Measurements from ENCODE around the gene EIF2AK2.
A peak's percentile ranks its signal among the peaks of the same experiment; 100 is the strongest.
"Not testable (repeated sequence)": the region's sequence is repeated elsewhere in the genome, so short reads cannot be mapped to it uniquely, and the experiment has no call there.

EIF2AK2 gene

GRCh38 chr2:37156857-37157714, at the start of gene EIF2AK2:
Gene EIF2AK2 (minus strand): TSS chr2:37156980. CDS start chr2:37147806, 9,174 bp downstream.
- peak; percentile 90 for DNase-seq

DNA sequence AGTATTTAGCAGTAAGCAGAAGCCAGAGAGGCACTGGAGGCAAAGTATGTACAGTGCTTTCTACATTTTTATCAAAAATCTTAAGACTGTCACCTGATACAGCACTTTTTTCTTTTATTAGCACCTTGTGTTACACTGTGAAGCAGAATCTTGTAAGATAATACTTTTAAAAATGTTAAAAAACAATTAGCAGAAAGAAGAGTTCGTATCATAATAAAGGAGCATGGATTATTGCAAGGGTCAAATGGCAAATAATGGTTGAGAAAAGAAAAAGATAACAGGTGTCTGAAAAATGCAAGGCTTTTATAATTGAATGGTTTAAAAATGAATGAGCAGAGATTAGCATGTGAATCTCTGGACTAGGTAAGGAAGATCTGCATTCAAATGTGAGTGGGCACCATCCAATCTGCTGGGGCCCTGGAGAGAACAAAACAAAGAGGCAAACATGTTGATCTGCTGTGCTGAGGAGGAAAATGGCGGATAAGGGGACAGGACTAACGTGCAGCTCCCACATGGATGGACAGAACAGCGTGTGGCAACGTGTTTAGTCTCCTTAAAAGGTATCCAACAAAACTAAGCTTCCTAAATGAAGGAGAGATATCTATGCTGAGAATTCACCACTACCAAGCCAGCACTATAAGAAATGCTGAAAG, 49.0 kb upstream of the EIF2AK2 start:
- DNase-seq: no peak

GRCh38 chr2:37205071-37205661, 48.4 kb upstream of the EIF2AK2 start:
- not testable (repeated sequence) for DNase-seq

GRCh38 chr2:37203708-37204107, 46.9 kb upstream of the EIF2AK2 start:
- no peak for DNase-seq

DNA sequence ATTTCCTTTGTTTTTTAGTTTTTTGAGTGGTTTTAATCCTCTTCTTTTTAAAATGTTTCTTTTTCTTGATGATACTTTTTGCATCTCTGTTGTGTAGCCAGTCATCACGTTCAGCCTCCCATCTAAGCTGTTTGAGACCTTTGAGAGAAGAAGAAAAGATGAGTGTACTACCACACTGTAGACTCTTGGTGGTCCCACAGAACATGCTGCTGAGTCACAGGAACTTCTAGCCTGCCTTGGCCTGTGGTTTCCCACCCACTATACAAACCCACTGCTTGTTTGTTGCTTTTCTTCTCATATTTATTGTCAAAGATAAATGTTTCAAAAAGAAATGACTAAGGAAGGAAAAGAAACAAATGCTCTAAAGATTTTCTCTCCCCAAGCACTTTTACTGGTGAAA, 45.0 kb upstream of the EIF2AK2 start:
- DNase-seq: no peak

GRCh38 chr2:37201208-37201607, 44.4 kb upstream of the EIF2AK2 start:
- no peak for DNase-seq

GRCh38 chr2:37198681-37199065, 41.9 kb upstream of the EIF2AK2 start:
- no peak for DNase-seq

DNA sequence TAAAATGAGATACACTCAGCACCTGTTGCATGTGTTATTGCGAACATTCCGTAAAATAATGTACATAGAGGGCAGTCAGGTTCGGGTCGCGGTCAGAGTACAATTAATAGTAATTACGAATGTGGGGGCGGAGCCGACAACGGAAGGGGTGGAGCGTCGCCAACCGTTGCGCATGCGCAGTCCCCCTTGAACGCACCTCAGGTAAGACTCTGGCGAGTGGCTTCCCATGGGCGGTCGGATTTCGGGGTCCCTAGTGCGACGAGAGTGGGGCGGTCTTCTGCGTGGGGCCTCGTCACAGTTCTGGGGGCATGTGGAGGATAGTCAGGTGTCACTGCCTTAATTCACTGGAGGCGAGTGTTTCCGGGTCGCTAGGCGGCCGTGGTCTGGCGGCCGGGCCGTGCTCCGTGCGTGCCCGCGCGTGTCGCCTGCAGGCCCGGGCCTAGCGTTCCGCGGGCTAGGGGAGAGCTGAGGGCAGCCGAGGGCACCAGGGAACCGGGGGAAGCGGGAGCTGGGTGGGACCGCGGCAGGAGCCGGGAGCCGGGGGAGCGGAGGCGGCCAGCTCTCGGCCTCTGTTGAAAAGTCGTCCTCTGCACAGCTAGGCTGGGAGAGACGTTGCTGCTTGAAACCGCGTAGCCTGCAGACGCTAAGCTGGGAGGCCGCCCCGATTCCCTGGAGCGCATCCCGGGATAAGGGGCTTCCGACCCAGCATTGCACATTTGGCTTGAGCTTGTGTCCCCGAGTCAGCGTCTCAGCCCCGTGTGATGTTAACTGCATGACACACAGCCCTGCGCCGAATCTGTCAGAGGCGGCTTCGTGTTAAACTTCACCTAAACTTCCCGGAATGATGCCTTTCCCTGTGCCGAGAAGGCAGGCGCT, 39.8 kb upstream of the EIF2AK2 start, which contains the start of gene CEBPZOS:
CEBPZOS (plus strand) TSS at position 177 of the 876 bp plus-strand sequence. CDS start 3,209 bp downstream, outside the sequence.
- peak; percentile 95 for DNase-seq

DNA sequence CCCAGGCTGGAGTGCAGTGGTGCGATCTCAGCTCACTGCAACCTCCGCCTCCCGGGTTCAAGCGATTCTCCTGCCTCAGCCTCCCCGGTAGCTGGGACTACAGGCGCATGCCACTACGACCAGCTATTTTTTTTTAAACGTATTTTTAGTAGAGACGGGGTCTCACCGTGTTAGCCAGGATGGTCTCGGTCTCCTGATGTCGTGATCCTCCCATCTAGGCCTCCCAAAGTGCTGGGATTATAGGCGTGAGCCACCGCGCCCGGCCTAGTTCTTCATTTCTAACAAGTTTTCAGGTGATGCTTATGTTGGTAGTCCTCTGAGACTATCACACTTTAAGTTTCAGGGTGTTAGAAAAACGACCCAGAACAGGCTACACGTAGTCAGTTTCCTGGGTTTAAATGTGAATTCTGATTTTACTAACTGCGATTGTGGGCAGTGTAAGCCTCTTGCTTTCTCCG, 39.1 kb upstream of the EIF2AK2 start:
- not testable (repeated sequence) for DNase-seq

GRCh38 chr2:37192551-37192950, 35.8 kb upstream of the EIF2AK2 start:
- no peak for DNase-seq

DNA sequence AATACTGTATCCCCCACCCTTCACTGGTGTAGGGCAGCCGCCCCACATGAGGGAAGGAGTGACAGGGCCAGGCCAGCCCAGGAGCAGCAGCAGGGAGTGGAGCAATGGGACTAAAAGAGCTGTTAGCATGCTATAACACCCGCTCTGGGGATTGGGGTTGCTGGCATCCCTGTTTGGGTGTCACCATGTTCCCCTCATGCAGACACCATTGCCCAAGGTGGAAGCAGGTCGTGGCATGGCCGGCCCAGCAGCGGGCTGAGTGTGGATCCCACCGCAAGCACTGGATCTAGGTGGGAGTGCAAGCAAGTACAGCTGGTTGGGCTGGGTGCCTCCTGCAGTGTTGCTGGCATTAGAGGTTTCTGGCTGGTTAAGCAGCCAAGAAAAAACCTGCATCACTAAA, 35.0 kb upstream of the EIF2AK2 start:
- no peak for DNase-seq

GRCh38 chr2:37191253-37191652, 34.5 kb upstream of the EIF2AK2 start:
- DNase-seq: no peak

GRCh38 chr2:37190290-37190689, 33.5 kb upstream of the EIF2AK2 start:
- no peak for DNase-seq

- no peak for DNase-seq
These were observed 32.8 kb upstream of the EIF2AK2 start for GRCh38 chr2:37189452-37190153.

DNA sequence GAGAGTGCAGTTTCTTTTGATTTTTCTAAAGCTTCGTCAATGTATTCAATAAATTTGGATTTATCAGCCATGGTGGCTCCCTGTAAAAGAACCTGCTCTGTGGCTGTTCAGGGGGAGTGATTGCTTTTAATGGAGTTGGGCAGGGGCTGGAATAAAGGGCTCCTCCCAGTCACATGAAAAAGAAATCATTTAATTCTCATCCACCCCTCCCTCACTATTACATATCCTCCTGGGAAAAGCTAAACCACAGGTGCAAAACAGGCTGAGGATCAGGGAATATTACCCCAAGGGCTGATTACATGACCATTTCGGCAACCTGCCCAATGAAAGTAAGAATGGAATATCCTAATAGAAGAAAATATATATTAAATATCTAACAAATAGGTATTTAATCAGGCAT, 31.8 kb upstream of the EIF2AK2 start, which contains the start of gene SULT6B1:
SULT6B1 (minus strand) TSS at position 101 of the 400 bp plus-strand sequence; CDS start at position 71, 30 bp downstream.
- DNase-seq: no peak

- no peak for DNase-seq
These were observed 25.2 kb upstream of the EIF2AK2 start for GRCh38 chr2:37181726-37182684.

DNA sequence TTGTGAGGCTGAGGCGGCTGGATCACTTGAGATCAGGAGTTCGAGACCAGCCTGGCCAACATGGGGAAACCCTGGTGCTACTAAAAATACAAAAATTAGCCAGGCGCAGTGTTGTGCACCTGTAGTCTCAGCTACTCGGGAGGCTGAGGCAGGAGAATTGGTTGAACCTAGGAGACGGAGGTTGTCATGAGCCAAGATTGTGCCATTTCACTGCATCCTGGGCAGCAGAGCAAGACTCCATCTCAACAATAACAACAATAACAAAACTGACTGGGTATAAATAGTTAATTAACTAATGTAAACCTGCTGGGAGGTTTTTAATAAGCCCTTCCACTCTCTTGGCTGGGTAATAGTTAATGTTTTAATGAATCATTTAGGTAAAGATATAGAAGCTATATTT, 23.9 kb upstream of the EIF2AK2 start:
- DNase-seq: no peak

DNA sequence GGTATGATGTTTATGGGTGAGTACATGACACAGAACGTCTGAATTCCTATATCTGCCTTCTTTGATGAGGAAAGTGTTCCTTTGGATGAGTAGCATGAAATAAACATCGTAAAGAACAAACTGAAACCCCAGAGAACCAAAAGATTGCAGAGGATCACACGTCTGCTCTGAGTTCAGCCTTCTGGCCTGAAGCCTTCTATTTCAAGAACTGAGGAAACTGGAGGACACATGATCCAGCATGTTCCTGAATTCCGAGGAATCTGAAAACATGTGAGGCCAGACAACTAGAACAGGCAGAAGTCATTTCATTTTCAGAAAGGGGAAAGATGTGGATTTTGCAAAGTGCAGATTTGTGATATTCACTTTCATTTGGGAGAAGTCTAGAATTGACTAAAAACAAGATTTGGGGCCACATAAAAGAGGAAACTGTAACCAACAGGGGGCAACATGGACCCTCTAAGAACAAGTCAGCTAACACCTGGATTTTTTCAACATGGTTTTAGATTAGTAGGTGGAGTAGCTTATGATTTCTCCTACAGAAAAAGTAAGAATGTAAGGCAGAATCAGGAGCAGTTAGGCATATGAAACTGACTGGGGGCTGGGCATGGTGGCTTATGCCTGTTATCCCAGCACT, 23.3 kb upstream of the EIF2AK2 start:
- no peak for DNase-seq

GRCh38 chr2:37173741-37174140, 17.0 kb upstream of the EIF2AK2 start:
- DNase-seq: no peak

DNA sequence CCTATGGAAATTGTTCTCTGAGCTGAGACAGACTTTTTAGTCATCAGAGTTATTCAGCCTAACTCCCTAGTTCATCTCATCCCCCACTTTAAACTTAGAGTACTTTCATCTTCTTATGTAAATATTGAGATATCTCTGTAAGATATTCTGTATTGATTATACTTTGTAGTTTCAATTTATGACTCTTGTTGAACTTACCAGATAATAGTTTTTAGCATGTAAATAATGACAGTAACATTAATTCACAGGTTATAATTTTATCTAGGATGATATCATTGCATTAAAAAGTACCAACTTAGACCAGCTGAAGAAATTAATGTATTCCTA, 14.8 kb upstream of the EIF2AK2 start:
- no peak for DNase-seq
